HG03039 (cell line): ENCODE data around the gene AHRR.
"Not testable (repeated sequence)": the region's sequence is repeated elsewhere in the genome, so short reads cannot be mapped to it uniquely, and the experiment has no call there.

Source experiments
- ATAC-seq: cut with Tn5 transposase; IDR thresholded peaks from one replicate; pipeline ENCODE4 v1.9.1; 2021; ENCODE audit warnings: mild to moderate bottlenecking, moderate library complexity; ENCODE audit not compliant: unreplicated experiment

AHRR gene

GRCh38 chr5:483011-483410 lies 161.5 kb downstream of the AHRR start:
- no peak for ATAC-seq

DNA sequence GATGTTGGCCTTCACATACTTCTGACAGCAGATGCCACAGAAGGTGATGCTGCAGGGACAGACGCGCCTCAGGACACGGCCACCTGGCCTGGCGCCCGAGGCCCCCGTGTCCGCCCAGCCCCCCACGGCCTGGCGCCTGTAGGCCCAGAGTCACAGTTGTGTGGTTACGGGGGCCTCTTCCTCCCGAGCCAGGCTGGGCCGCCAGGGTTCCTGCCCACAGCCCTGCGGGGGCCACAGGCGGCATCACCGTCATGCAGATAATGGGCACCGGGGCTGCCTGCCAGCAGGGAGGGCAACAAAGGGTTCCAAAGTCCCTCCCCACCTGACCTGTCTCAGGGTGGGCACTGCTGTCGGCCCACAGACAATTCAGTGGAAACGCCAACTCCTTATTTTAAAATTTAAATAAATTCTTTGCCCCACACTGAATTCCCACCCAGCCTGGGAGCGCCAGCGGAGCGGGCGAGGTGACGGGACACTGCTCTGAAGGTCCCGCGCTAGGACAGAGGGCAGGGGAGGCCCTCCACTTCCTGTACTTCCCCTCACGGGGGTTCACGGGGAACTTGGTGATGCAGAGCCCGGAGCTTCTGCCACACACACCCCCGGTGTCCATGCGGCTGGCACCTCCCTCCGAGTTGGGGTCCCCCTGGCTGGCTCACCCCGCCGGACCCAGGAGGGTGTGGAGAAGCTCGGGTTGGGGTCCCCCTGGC lies 162.1 kb downstream of the AHRR start:
- no peak for ATAC-seq

DNA sequence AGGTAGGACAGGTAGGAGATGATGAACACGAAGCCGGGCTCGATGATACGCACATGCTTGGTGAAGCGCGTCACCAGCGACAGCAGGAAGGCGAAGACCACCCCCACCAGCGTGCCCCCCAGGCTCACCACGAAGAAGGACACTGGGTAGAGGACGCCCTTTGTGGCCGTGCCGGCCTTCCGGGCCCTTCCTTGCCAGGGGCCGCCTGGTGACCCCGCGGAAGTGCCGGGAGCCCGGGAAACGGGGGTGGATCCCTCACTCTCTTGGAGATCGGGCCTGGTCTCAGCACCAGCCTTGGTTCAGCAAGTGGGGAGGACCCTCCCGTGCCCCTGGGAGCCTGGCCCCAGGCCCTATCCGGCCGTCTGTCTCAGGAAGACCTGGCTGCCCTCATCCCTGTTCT lies 163.0 kb downstream of the AHRR start:
- no peak for ATAC-seq

DNA sequence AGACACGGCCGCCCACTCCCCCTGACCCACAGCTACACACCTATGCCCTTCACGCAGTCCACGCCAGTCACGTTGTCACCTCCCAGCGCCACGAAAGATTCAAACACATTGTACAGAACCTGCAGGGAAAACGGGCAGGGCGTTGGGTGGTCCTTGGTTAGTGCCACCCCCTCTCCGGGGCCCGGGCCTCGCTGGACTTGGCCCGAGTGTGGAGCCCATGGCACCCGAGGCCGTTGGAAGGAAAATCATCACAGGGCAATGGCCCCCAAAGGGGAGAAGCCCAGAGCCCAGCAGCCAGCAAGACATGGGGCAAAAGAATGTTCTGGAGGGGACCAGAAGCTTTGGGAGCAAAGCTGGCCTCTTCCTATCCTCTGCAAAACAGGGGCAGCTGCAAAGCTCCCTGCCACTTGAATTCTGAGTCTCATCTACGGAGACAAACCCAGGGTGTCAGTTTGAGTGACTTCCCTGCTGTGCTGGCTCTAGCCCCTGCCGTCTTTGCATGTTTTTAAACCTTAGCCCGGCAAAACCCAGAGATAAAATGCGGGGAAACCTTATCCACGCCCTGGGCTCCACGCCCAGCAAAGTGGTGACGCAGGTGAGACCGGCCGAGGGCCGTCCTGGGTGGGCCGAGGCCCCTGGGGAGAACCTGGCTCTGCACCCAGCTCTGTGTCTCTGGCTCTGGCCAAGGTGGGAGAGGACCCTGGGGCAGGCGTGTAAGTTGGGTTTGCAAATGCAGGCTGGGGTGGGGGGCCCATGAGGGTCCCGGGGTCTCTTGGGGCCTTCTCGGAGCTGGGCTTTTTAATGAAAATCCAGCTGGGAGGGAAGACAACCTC lies 163.8 kb downstream of the AHRR start:
- no peak for ATAC-seq

DNA sequence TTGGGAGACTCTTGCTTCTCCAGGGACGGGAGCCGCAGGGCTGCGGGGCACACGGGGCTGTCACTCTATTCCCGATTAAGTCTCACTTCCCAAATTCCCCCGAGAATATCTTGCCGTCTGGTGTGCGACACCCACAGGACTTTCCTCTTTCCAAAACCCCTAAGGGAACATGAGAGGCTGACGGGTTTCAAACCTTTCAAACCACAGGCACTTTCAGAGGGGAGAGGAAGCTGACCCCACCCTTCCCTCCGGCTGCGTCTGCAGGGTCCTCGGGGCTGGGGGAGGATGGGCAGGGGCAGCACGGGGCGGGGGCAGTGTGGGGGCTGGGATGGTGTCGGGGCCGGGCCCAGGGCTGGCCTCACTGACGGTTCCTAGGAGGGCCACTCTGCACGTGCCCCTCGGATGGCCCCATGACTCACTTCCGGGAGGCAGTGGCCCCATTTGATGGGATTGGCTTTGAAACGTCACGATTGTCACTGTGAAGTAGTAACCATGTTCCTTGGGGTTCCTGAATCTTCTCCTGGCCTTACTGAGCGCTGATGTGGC lies 164.5 kb downstream of the AHRR start:
- ATAC-seq: no peak

GRCh38 chr5:486597-486996 lies 165.1 kb downstream of the AHRR start:
- not testable (repeated sequence) for ATAC-seq
